ENCODE data around the gene OPRM1. TPM values are rescaled to one million over a fixed set of nuclear protein-coding genes. Genes with fewer than 3 reads are reported as not detected.

OPRM1 gene
- total RNA-seq, 1 donor from 2014 or later = not detected

- no peaks in the 10 kb centered on the region for H3K36me3 Mint-ChIP-seq (ENCODE audit: unreplicated experiment)
- H3K27ac Mint-ChIP-seq (ENCODE audit: unreplicated experiment) = no peak overlapping the region
- no peaks in the 10 kb centered on the region for H3K9me3 Mint-ChIP-seq (ENCODE audit: unreplicated experiment)
- no peak overlapping the region for H3K4me3 Mint-ChIP-seq (ENCODE audit: unreplicated experiment)
- DNase-seq (ENCODE audit: extremely low spot score, unreplicated experiment) = no peak
- peak; percentile 72 for TF ChIP-seq CTCF (IDR thresholded peaks at IDR 0.05)
- peaks cover 2% of the 10 kb centered on the region for H3K27me3 Mint-ChIP-seq (ENCODE audit: unreplicated experiment)
- H3K4me1 Mint-ChIP-seq (ENCODE audit: unreplicated experiment) = no peaks in the 10 kb centered on the region
Observed at GRCh38 chr6:154276810-154277628, 238.0 kb downstream of the OPRM1 start.

DNA sequence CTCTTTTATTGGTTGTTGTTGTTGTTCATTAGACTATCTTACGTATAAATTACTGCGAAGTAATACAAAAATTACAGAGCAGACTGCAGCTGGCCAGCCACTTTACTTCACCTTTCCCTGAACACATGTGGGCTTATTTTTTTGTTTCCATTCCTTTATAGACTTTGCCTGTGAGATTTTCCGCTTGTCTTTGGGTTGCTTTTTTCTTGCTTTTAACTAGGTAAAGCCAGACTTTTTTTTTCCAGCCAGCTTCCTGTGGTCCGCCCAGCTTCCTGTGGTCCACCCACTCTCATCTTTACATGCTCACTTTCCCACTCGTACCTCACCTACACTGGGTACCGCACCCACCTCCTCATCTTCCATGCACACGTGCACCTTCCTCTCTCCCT lies 238.6 kb downstream of the OPRM1 start:
- Mint-ChIP-seq H3K9me3 (ENCODE audit: unreplicated experiment) (no peaks in the 10 kb centered on the region), H3K4me3 (ENCODE audit: unreplicated experiment) (no peak overlapping the region), H3K27me3 (ENCODE audit: unreplicated experiment) (peaks cover 2% of the 10 kb centered on the region), H3K36me3 (ENCODE audit: unreplicated experiment) (no peaks in the 10 kb centered on the region), H3K27ac (ENCODE audit: unreplicated experiment) (no peak overlapping the region), H3K4me1 (ENCODE audit: unreplicated experiment) (no peaks in the 10 kb centered on the region)
- DNase-seq (ENCODE audit: extremely low spot score, unreplicated experiment) = no peak
- TF ChIP-seq CTCF (IDR thresholded peaks at IDR 0.05) = peak; percentile 14

DNA sequence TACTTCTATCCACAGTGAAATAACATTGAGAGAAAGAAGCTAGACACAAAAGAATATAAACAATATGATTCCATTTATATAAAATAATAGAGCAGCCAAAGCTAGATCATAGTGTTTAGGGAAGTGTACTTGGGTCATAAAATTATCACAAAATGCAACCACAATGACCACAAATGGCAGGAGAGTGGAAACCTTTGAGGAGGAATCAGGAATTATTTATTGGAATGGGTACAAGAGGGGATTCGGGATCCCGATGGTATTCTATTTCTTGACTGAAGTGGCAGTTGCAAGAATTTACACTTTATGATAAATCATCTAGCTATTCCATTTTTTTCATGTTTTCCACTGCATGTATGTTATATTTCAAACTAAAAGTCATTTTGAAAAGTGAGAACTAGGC lies 241.5 kb downstream of the OPRM1 start:
- no peaks in the 10 kb centered on the region for H3K9me3 Mint-ChIP-seq (ENCODE audit: unreplicated experiment)
- no peaks in the 10 kb centered on the region for H3K27me3 Mint-ChIP-seq (ENCODE audit: unreplicated experiment)
- no peak overlapping the region for H3K4me3 Mint-ChIP-seq (ENCODE audit: unreplicated experiment)
- no peak overlapping the region for H3K27ac Mint-ChIP-seq (ENCODE audit: unreplicated experiment)
- no peak for TF ChIP-seq CTCF (IDR thresholded peaks at IDR 0.05)
- no peaks in the 10 kb centered on the region for H3K36me3 Mint-ChIP-seq (ENCODE audit: unreplicated experiment)
- DNase-seq (ENCODE audit: extremely low spot score, unreplicated experiment) = no peak
- H3K4me1 Mint-ChIP-seq (ENCODE audit: unreplicated experiment) = peaks cover 5% of the 10 kb centered on the region

DNA sequence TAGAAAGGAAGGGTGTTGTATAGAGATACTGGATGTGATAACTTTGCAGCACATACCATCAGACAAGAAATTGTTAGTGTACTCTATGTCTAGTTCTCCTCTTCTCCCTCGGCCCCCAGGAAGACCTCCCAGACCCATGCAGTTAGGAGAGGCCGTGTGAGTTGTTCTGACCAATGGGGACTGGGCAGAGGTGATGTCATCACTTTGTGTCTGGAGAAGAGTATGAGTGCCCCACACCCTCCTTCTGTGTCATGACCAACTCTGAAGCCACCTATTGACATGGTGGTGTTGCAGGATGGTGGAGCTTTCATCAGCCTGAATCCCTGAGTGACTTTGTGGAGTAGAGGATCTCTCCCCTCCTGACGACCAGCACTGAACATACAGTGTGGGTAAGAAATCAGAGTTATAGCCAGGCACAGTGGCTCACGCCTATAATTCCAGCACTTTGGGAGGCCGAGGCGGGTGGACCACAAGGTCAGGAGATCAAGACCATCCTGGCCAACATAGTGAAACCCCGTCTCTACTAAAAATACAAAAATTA lies 245.3 kb downstream of the OPRM1 start:
- Mint-ChIP-seq H3K36me3 (ENCODE audit: unreplicated experiment) (no peaks in the 10 kb centered on the region), H3K4me3 (ENCODE audit: unreplicated experiment) (no peak overlapping the region), H3K27ac (ENCODE audit: unreplicated experiment) (no peak overlapping the region), H3K4me1 (ENCODE audit: unreplicated experiment) (peaks cover 15% of the 10 kb centered on the region), H3K27me3 (ENCODE audit: unreplicated experiment) (no peaks in the 10 kb centered on the region), H3K9me3 (ENCODE audit: unreplicated experiment) (no peaks in the 10 kb centered on the region)
- DNase-seq (ENCODE audit: extremely low spot score, unreplicated experiment) = no peak
- TF ChIP-seq CTCF (IDR thresholded peaks at IDR 0.05) = no peak

DNA sequence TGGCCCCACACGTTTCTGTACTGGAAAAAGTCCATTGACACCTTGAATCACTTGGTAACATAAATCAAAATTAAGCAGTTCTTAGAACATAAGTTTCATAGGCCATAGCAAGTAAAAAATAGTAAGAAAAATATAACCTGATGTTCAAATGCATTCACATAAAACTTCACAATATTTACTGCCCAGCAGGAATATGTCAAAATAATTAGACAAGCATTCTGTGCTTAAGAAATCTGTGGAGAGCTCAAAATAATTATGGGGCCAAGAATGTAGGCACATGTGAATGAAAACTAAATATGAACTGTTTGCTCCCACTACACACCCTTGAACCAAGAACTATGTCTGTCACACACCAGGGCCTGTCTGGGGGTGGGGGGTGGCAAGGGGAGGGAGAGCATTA lies 246.8 kb downstream of the OPRM1 start:
- Mint-ChIP-seq H3K27me3 (ENCODE audit: unreplicated experiment) (no peaks in the 10 kb centered on the region), H3K27ac (ENCODE audit: unreplicated experiment) (no peak overlapping the region)
- DNase-seq (ENCODE audit: extremely low spot score, unreplicated experiment) = no peak

More for the DNA sequence above, 246.8 kb downstream of the OPRM1 start:
- TF ChIP-seq CTCF (IDR thresholded peaks at IDR 0.05) = no peak
- Mint-ChIP-seq H3K9me3 (ENCODE audit: unreplicated experiment) (peaks cover 4% of the 10 kb centered on the region), H3K4me1 (ENCODE audit: unreplicated experiment) (peaks cover 18% of the 10 kb centered on the region), H3K36me3 (ENCODE audit: unreplicated experiment) (no peaks in the 10 kb centered on the region), H3K4me3 (ENCODE audit: unreplicated experiment) (no peak overlapping the region)
